ENCODE results near the gene STK39. TPM values are rescaled to one million over a fixed set of nuclear protein-coding genes. Genes with fewer than 3 reads are reported as not detected.

STK39 gene
- total and polyA plus RNA-seq, 9 donors, result 15.2 to 23.2 (median 18.5) TPM

GRCh38 chr2:167964650-167965413 lies 282.6 kb downstream of the STK39 start:
- peaks cover 4% of the 10 kb centered on the region for H3K36me3 ChIP-seq (ENCODE audit: control insufficient read depth, insufficient read depth, low read length)
- peaks cover 3% of the 10 kb centered on the region for H3K9me3 ChIP-seq (replicated peaks; ENCODE audit: control insufficient read depth, low read depth, low read length)
- no peak overlapping the region for H3K27ac ChIP-seq (ENCODE audit: low read length)
- no peaks in the 10 kb centered on the region for H3K27me3 ChIP-seq (ENCODE audit: control insufficient read depth, insufficient read depth, low read length)
- no peak for DNase-seq
- H3K4me3 ChIP-seq (ENCODE audit: low read length), result no peak overlapping the region
- 100% methylated on average over 1 of the region's 5 CpGs for WGBS (ENCODE audit: insufficient coverage)
- no peaks in the 10 kb centered on the region for H3K4me1 ChIP-seq (ENCODE audit: control insufficient read depth, insufficient read depth, low read length)

- DNase-seq, result no peak
- Histone ChIP-seq H3K4me3 (ENCODE audit: low read length) (no peak overlapping the region), H3K9me3 (replicated peaks; ENCODE audit: control insufficient read depth, low read depth, low read length) (no peaks in the 10 kb centered on the region), H3K36me3 (ENCODE audit: control insufficient read depth, insufficient read depth, low read length) (peaks cover 4% of the 10 kb centered on the region), H3K27ac (ENCODE audit: low read length) (no peak overlapping the region), H3K4me1 (ENCODE audit: control insufficient read depth, insufficient read depth, low read length) (no peaks in the 10 kb centered on the region), H3K27me3 (ENCODE audit: control insufficient read depth, insufficient read depth, low read length) (no peaks in the 10 kb centered on the region)
- 100% methylated on average over 3 of the region's 9 CpGs for WGBS (ENCODE audit: insufficient coverage)
Observed at GRCh38 chr2:167963899-167964649, 283.3 kb downstream of the STK39 start.

- Histone ChIP-seq H3K9me3 (replicated peaks; ENCODE audit: control insufficient read depth, low read depth, low read length) (no peaks in the 10 kb centered on the region), H3K27me3 (ENCODE audit: control insufficient read depth, insufficient read depth, low read length) (no peaks in the 10 kb centered on the region), H3K4me1 (ENCODE audit: control insufficient read depth, insufficient read depth, low read length) (no peaks in the 10 kb centered on the region), H3K4me3 (ENCODE audit: low read length) (no peak overlapping the region), H3K27ac (ENCODE audit: low read length) (no peak overlapping the region), H3K36me3 (ENCODE audit: control insufficient read depth, insufficient read depth, low read length) (peaks cover 4% of the 10 kb centered on the region)
- DNase-seq, result no peak
- 83% methylated on average over 7 of the region's 10 CpGs for WGBS (ENCODE audit: insufficient coverage)
Observed at GRCh38 chr2:167962436-167963226, 284.8 kb downstream of the STK39 start.

- DNase-seq, result no peak
- Histone ChIP-seq H3K36me3 (ENCODE audit: control insufficient read depth, insufficient read depth, low read length) (peaks cover 4% of the 10 kb centered on the region), H3K9me3 (replicated peaks; ENCODE audit: control insufficient read depth, low read depth, low read length) (no peaks in the 10 kb centered on the region), H3K4me1 (ENCODE audit: control insufficient read depth, insufficient read depth, low read length) (no peaks in the 10 kb centered on the region), H3K27ac (ENCODE audit: low read length) (no peak overlapping the region), H3K4me3 (ENCODE audit: low read length) (no peak overlapping the region), H3K27me3 (ENCODE audit: control insufficient read depth, insufficient read depth, low read length) (no peaks in the 10 kb centered on the region)
- 100% methylated on average over 1 of the region's 3 CpGs for WGBS (ENCODE audit: insufficient coverage)
Observed at GRCh38 chr2:167961536-167962048, 285.8 kb downstream of the STK39 start.

GRCh38 chr2:167960089-167960747 lies 287.2 kb downstream of the STK39 start:
- WGBS (ENCODE audit: insufficient coverage), result 62% methylated on average over 2 of the region's 9 CpGs
- Histone ChIP-seq H3K27ac (ENCODE audit: low read length) (no peak overlapping the region), H3K4me3 (ENCODE audit: low read length) (no peak overlapping the region), H3K27me3 (ENCODE audit: control insufficient read depth, insufficient read depth, low read length) (no peaks in the 10 kb centered on the region), H3K9me3 (replicated peaks; ENCODE audit: control insufficient read depth, low read depth, low read length) (no peaks in the 10 kb centered on the region), H3K36me3 (ENCODE audit: control insufficient read depth, insufficient read depth, low read length) (peaks cover 4% of the 10 kb centered on the region), H3K4me1 (ENCODE audit: control insufficient read depth, insufficient read depth, low read length) (no peaks in the 10 kb centered on the region)
- DNase-seq, result no peak

- Histone ChIP-seq H3K36me3 (ENCODE audit: control insufficient read depth, insufficient read depth, low read length) (peaks cover 2% of the 10 kb centered on the region), H3K4me1 (ENCODE audit: control insufficient read depth, insufficient read depth, low read length) (no peaks in the 10 kb centered on the region), H3K4me3 (ENCODE audit: low read length) (no peak overlapping the region), H3K9me3 (replicated peaks; ENCODE audit: control insufficient read depth, low read depth, low read length) (no peaks in the 10 kb centered on the region), H3K27ac (ENCODE audit: low read length) (no peak overlapping the region), H3K27me3 (ENCODE audit: control insufficient read depth, insufficient read depth, low read length) (no peaks in the 10 kb centered on the region)
- whole genome bisulfite sequencing (ENCODE audit: insufficient coverage), result 100% methylated on average over 1 of the region's 2 CpGs
- no peak for DNase-seq
Observed at GRCh38 chr2:167957662-167958061, 289.7 kb downstream of the STK39 start.

- DNase-seq, result no peak
- H3K27ac ChIP-seq (ENCODE audit: low read length), result no peak overlapping the region
- no peaks in the 10 kb centered on the region for H3K27me3 ChIP-seq (ENCODE audit: control insufficient read depth, insufficient read depth, low read length)
- H3K4me1 ChIP-seq (ENCODE audit: control insufficient read depth, insufficient read depth, low read length), result no peaks in the 10 kb centered on the region
- no peaks in the 10 kb centered on the region for H3K9me3 ChIP-seq (replicated peaks; ENCODE audit: control insufficient read depth, low read depth, low read length)
- 17% methylated on average over 1 of the region's 6 CpGs for WGBS (ENCODE audit: insufficient coverage)
- H3K4me3 ChIP-seq (ENCODE audit: low read length), result no peak overlapping the region
- no peaks in the 10 kb centered on the region for H3K36me3 ChIP-seq (ENCODE audit: control insufficient read depth, insufficient read depth, low read length)
Observed at GRCh38 chr2:167955264-167955906, 292.0 kb downstream of the STK39 start.

- no CpG with 5 or more reads among the region's 2 CpGs for WGBS (ENCODE audit: insufficient coverage)
- peak; percentile 24 for DNase-seq
- Histone ChIP-seq H3K4me3 (ENCODE audit: low read length) (no peak overlapping the region), H3K4me1 (ENCODE audit: control insufficient read depth, insufficient read depth, low read length) (no peaks in the 10 kb centered on the region), H3K36me3 (ENCODE audit: control insufficient read depth, insufficient read depth, low read length) (no peaks in the 10 kb centered on the region), H3K9me3 (replicated peaks; ENCODE audit: control insufficient read depth, low read depth, low read length) (no peaks in the 10 kb centered on the region), H3K27ac (ENCODE audit: low read length) (no peak overlapping the region), H3K27me3 (ENCODE audit: control insufficient read depth, insufficient read depth, low read length) (no peaks in the 10 kb centered on the region)
Observed at GRCh38 chr2:167954495-167954894, 292.9 kb downstream of the STK39 start.

GRCh38 chr2:167953776-167954175 lies 293.6 kb downstream of the STK39 start:
- H3K36me3 ChIP-seq (ENCODE audit: control insufficient read depth, insufficient read depth, low read length), result no peaks in the 10 kb centered on the region
- no peaks in the 10 kb centered on the region for H3K4me1 ChIP-seq (ENCODE audit: control insufficient read depth, insufficient read depth, low read length)
- no peaks in the 10 kb centered on the region for H3K9me3 ChIP-seq (replicated peaks; ENCODE audit: control insufficient read depth, low read depth, low read length)
- no peak for DNase-seq
- no peak overlapping the region for H3K4me3 ChIP-seq (ENCODE audit: low read length)
- no CpG with 5 or more reads among the region's 3 CpGs for WGBS (ENCODE audit: insufficient coverage)
- no peaks in the 10 kb centered on the region for H3K27me3 ChIP-seq (ENCODE audit: control insufficient read depth, insufficient read depth, low read length)
- no peak overlapping the region for H3K27ac ChIP-seq (ENCODE audit: low read length)
